Lung (tissue), 12 donors: ENCODE results near the gene PLAU. TPM values are rescaled to one million over a fixed set of nuclear protein-coding genes. Genes with fewer than 3 reads are reported as not detected.

ENCODE experiments used
- ATAC-seq: fragments of 200-7000 bp; cut with Tn5 transposase; one replicate; pipeline ENCODE4 v1.9.1; 2020; ENCODE audit warnings: moderate number of reproducible peaks; ENCODE audit not compliant: insufficient read depth, low FRiP score
- DNase-seq, 3 donors: peaks; one replicate each; pipeline ENCODE4 v3.0.0-alpha.2; 2013 to 2017
- H3K27ac ChIP-seq, 2 donors: one replicate each; pipeline ENCODE4 v1.5.1; 2013; ENCODE audit warnings: mild to moderate bottlenecking in 2 of 2, moderate library complexity in 2 of 2, control low read depth in 1 of 2, inconsistent platforms in 1 of 2, low read depth in 1 of 2, low read length in 1 of 2
- H3K27me3 ChIP-seq, 3 donors: one replicate each; pipeline ENCODE4 v1.5.1; 2013; ENCODE audit warnings: low read length in 2 of 3; ENCODE audit not compliant: control insufficient read depth in 3 of 3, insufficient read depth in 3 of 3
- H3K36me3 ChIP-seq, 4 donors: one replicate each; pipeline ENCODE4 v1.5.1; 2013; ENCODE audit warnings: low read length in 4 of 4, mild to moderate bottlenecking in 1 of 4, moderate library complexity in 1 of 4; ENCODE audit not compliant: control insufficient read depth in 4 of 4, insufficient read depth in 4 of 4
- H3K4me1 ChIP-seq, 5 donors: one replicate each; pipeline ENCODE4 v1.5.1; 2013; ENCODE audit warnings: low read length in 5 of 5, mild to moderate bottlenecking in 2 of 5, moderate library complexity in 1 of 5; ENCODE audit not compliant: control insufficient read depth in 5 of 5, insufficient read depth in 5 of 5
- H3K4me3 ChIP-seq: one replicate; pipeline ENCODE4 v1.5.1; 2013; ENCODE audit warnings: mild to moderate bottlenecking, control low read depth, moderate library complexity
- H3K9ac ChIP-seq, 2 donors: one replicate each; pipeline ENCODE4 v1.5.1; 2013; ENCODE audit warnings: low read length in 2 of 2, control low read depth in 1 of 2; ENCODE audit not compliant: insufficient read depth in 1 of 2
- H3K9me3 ChIP-seq, 4 donors: one replicate each; pipeline ENCODE4 v1.5.1; 2013; ENCODE audit warnings: low read length in 3 of 4, mild to moderate bottlenecking in 1 of 4, moderate library complexity in 1 of 4; ENCODE audit not compliant: control insufficient read depth in 4 of 4, insufficient read depth in 3 of 4
- CTCF ChIP-seq: IDR thresholded peaks from 2 replicates; pipeline ENCODE4 v1.5.1; 2012; ENCODE audit warnings: mild to moderate bottlenecking; ENCODE audit errors: control extremely low read depth, extremely low read depth
- WGBS, 2 donors: extraction: QIAGEN DNeasy Blood & Tissue Kit; methylation state at CpG; one replicate each; pipeline ENCODE4 v1.1.7; 2013; 5-methylcytosine and 5-hydroxymethylcytosine counted together
- polyA plus RNA-seq, 2 donors: library from polyadenylated mRNA; stranded (reverse); fragments of 200-250 nt; gene quantifications; one replicate each; pipeline ENCODE4 v1.2.1, GENCODE V29; 2013
- total RNA-seq, 2 donors: library from RNA; depleted of rRNA in 1 of 2; stranded (reverse); fragments of >200 nt in 1 of 2; gene quantifications; one replicate each; pipeline ENCODE4 v1.2.1, GENCODE V29; 2014 to 2021
- donor health status: control.
- donor health status: control.
- donor health status: Bipolar disorder and iron deficiency.
- donor health status: healthy.
- donor health status: DM: yes; HTN: yes; CAD: no.

Gene PLAU
- total and polyA plus RNA-seq, 4 donors, result 11.6 to 36.7 (median 18.3) TPM

- no peak overlapping the region for H3K9ac ChIP-seq
- no peak overlapping the region for H3K4me3 ChIP-seq
- ATAC-seq (no peak), DNase-seq (no peak)
- H3K9me3 ChIP-seq, result peaks cover 0 to 2% (median 0%) of the 10 kb centered on the region in 4 donors
- peak overlapping the region in 1 of 2 donors; percentile 49 for H3K27ac ChIP-seq
- 89 to 92% methylated on average over 5 of the region's 5 CpGs for whole genome bisulfite sequencing, 2 donors
- H3K27me3 ChIP-seq, result no peaks in the 10 kb centered on the region
- H3K36me3 ChIP-seq, result peaks cover 0 to 23% (median 5%) of the 10 kb centered on the region in 4 donors
- H3K4me1 ChIP-seq, result peaks cover 0 to 36% (median 5%) of the 10 kb centered on the region in 5 donors
- no peak for TF ChIP-seq CTCF
Observed at GRCh38 chr10:73868655-73869195, 42.2 kb upstream of the PLAU start.

GRCh38 chr10:73871295-73872189, 39.4 kb upstream of the PLAU start:
- H3K4me3 ChIP-seq, result no peak overlapping the region
- peaks cover 0 to 2% (median 0%) of the 10 kb centered on the region in 4 donors for H3K9me3 ChIP-seq
- peaks cover 0 to 21% (median 12%) of the 10 kb centered on the region in 5 donors for H3K4me1 ChIP-seq
- no peak overlapping the region for H3K9ac ChIP-seq
- 73 to 88% methylated on average over 8 of the region's 8 CpGs for WGBS, 2 donors
- H3K36me3 ChIP-seq, result peaks cover 0 to 20% (median 4%) of the 10 kb centered on the region in 4 donors
- no peaks in the 10 kb centered on the region for H3K27me3 ChIP-seq
- H3K27ac ChIP-seq, result peak overlapping the region in 1 of 2 donors; percentile 46
- ATAC-seq (no peak), DNase-seq (no peak)
- no peak for TF ChIP-seq CTCF

- H3K9ac ChIP-seq, result no peak overlapping the region
- ATAC-seq, result no peak
- no peaks in the 10 kb centered on the region for H3K27me3 ChIP-seq
- WGBS, 2 donors, result 62 to 81% methylated on average over 5 of the region's 5 CpGs
- H3K36me3 ChIP-seq, result peaks cover 0 to 20% (median 4%) of the 10 kb centered on the region in 4 donors
- H3K4me1 ChIP-seq, result peaks cover 0 to 17% (median 12%) of the 10 kb centered on the region in 5 donors
- H3K27ac ChIP-seq, result peak overlapping the region in 1 of 2 donors; percentile 55
- peaks cover 0 to 2% (median 0%) of the 10 kb centered on the region in 4 donors for H3K9me3 ChIP-seq
- no peak for DNase-seq
- no peak overlapping the region for H3K4me3 ChIP-seq
- no peak for TF ChIP-seq CTCF
Observed at GRCh38 chr10:73872190-73872710, 38.7 kb upstream of the PLAU start.
